GM18868 (cell line): ENCODE measurements around the gene FRAS1.
"Not testable (repeated sequence)": the region's sequence is repeated elsewhere in the genome, so short reads cannot be mapped to it uniquely, and the experiment has no call there.

Experiments used
- ATAC-seq: cut with Tn5 transposase; IDR thresholded peaks from one replicate; pipeline ENCODE4 v1.9.1; 2021; ENCODE audit warnings: mild to moderate bottlenecking, moderate library complexity; ENCODE audit not compliant: unreplicated experiment

The FRAS1 gene, protein sequence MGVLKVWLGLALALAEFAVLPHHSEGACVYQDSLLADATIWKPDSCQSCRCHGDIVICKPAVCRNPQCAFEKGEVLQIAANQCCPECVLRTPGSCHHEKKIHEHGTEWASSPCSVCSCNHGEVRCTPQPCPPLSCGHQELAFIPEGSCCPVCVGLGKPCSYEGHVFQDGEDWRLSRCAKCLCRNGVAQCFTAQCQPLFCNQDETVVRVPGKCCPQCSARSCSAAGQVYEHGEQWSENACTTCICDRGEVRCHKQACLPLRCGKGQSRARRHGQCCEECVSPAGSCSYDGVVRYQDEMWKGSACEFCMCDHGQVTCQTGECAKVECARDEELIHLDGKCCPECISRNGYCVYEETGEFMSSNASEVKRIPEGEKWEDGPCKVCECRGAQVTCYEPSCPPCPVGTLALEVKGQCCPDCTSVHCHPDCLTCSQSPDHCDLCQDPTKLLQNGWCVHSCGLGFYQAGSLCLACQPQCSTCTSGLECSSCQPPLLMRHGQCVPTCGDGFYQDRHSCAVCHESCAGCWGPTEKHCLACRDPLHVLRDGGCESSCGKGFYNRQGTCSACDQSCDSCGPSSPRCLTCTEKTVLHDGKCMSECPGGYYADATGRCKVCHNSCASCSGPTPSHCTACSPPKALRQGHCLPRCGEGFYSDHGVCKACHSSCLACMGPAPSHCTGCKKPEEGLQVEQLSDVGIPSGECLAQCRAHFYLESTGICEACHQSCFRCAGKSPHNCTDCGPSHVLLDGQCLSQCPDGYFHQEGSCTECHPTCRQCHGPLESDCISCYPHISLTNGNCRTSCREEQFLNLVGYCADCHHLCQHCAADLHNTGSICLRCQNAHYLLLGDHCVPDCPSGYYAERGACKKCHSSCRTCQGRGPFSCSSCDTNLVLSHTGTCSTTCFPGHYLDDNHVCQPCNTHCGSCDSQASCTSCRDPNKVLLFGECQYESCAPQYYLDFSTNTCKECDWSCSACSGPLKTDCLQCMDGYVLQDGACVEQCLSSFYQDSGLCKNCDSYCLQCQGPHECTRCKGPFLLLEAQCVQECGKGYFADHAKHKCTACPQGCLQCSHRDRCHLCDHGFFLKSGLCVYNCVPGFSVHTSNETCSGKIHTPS (N-terminal part only)

DNA sequence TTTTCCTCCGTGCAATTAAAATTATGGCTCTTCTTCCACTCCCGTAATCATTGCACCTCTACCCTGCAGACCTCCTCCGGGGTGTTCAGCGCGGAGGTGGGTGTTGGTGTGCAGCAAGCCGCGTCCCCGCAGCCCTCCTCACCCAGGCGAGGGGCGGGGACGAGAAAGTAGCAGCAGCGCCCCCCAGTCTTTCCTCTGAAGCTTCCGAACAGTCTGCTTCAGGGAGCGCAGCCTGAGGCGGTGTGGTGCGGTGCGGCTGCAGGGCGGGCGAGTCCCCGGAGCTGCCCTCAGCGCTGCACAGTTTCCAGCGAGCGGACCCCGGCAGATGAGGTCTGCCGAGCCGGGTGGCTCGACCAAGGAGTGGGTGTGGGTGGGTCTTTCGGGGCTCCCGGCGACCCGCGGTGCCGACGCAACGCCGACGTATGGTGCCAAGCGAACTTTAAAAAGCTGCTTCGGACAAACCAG, at the start of gene FRAS1:
Gene FRAS1 (plus strand): TSS at position 189 of the 465 bp plus-strand sequence. CDS start 687 bp downstream, outside the sequence.
- ATAC-seq: peak; percentile 24

DNA sequence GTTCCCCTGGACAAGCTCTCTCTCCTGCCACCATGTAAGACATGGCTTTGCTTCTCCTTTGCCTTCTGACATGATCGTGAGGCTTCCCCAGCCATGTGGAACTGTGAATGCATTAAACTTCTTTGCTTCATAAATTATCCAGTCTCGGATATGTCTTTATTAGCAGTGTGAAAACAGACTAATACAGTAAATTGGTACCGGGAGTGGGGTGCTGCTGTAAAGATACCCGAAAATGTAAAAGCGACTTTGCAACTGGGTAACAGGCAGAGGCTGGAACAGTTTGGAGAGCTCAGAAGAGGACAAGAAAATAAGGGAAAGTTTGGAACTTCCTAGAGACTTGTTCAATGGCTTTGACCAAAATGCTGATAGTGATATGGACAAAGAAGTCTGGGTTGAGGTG, 46.1 kb upstream of the FRAS1 start:
- ATAC-seq: not testable (repeated sequence)

DNA sequence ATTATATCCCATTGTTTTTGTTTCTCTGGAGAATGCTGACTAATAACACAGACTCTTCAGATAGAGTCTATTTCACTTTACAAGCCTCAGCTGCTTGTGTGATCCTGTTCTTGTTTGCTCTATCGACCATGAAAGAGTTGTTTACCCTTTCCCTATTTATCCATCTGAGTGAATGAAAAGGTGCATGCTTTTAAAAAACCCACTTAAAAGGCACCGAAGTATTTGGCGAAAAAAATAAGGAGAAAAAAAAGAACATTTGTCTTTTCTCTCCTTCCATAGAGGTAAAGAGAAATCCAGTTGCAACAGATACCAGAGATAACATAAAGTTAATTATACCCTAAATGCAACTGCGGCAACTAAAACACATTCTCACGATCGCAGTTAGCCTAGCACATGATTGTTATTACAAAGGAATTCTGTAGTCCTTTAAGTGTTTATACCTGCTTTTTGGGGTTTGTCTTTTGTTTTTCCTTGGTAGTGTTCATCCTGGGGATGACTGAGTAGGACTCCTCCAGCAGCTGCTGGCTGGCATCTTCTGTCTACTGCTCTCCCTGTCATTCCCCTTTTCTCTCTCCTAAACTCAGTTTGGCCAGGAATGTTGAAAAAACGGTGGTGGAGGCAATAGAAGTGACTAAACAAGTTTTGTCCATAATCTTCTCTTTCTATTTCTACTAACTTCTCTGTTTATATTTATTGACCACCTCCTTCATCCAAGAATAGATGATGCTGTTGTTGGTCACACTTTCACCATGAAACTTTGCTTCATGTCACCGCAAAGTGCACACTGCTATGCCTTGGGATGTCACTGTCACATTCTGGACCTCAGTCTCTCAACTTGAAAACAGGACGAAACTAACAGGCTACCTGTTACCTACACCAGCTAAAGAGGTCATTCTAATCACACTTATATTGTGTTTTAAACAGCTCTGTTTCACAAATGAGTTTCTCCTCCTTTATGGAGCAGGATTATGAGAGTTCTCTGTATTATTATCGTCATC, 41.9 kb upstream of the FRAS1 start:
- ATAC-seq: no peak

DNA sequence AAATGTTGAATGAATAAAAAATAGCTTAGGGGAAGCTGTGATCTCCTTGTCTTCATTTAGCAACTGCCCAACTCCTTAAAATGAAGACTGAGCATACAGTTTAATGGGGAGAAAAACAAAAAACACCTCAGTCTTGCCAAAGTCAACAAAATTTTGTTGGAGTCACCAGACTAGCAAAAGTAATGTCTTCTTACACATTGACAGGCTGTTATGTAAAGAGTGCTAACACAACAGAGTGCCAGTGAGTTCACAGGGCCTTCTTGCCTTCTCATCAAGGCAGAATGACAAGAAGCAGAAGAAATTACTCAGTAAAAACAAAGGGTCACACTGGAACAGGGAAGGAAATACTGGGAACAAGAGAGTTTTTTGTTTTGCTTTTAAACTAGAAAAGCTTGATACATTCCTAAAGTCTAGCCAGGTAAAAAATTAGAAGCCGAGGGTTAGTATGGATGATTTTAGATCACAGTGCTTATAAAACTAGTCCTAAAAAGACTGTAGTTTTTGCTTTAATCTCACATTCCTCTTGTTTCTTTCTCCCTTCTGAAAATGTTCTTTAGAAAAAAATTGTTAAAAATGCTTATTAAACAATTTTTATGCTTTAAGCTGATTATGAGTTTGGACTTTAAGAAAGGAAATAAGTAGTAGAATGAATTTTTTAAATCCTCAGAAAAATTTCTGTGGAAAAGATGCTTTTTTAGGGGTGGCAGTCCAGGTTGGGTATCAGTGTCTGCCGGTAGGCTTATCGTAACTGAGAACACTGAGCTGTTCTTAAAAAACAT, 38.7 kb upstream of the FRAS1 start:
- ATAC-seq: no peak

DNA sequence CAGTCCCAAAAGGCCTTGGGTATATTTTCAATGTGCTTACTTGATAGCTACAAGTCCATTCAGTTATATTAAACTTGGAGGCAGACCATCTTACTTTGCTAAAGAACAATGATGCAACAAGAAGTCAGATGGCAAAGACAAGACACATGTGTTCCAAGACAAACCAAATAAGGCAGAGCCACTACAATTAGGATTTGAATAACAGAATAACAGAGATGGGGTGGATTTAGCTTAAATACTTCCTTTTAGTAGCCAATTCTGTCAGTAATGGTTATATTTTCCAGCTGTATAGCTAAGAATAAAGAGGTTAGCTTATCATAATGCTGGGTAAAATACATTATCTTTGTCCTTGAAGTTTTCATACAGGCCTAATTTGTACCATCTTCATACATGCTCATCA, 37.7 kb upstream of the FRAS1 start:
- ATAC-seq: no peak

DNA sequence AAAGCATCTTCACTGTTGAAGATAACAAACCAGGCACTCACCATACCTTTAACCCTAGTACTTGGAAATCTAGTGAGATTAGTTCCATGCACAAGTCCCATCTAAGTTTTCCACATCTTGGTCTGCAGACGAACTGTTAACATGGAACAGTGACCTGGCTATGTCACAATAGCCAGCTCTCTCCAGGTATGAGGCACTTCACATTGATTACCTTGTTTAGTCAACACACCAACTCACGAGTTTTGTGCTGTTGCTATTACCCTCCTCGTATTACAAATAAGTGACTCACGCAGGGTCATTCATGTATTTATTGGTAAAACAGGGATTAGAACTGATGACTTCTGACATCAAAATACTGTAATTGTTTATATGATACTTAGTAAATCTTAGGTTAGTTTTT, 36.4 kb upstream of the FRAS1 start:
- no peak for ATAC-seq

DNA sequence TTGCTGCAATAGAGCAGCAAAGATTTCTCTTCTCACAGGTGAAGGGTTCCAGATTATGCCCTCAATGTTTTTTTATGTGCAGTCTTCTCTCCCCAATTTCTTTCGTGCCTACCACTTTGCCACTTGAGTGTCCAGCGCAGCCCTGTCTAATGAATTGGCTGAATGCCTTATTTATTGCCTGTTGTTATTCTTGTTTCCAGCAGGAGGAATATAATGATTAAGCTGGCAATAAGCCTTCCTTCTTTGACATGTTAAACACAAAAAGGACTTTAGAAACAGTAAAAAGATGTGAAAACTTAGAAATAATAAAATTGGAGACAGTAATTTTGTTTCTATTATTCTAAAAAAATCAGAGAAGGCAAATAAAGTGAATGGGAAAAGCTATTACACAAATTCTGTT, 34.6 kb upstream of the FRAS1 start:
- ATAC-seq: no peak

DNA sequence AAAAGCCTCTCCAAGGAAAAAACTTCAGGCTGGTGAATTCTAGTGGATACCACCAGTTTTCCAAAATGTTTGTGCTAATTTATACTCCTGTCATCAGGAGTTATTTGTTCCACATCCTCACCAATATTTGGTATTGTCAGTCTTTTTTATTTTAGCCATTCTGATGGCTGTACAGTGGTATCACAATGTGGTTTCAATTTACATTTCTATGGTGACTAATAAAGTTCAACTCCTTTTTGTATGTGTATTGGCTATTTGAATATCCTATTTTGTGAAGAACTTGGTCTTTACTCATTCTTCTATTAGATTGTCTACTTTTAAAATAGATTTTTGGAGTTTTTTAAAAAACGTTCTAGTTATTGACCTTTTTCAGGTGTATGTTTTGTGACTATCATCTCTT, 33.0 kb upstream of the FRAS1 start:
- no peak for ATAC-seq

DNA sequence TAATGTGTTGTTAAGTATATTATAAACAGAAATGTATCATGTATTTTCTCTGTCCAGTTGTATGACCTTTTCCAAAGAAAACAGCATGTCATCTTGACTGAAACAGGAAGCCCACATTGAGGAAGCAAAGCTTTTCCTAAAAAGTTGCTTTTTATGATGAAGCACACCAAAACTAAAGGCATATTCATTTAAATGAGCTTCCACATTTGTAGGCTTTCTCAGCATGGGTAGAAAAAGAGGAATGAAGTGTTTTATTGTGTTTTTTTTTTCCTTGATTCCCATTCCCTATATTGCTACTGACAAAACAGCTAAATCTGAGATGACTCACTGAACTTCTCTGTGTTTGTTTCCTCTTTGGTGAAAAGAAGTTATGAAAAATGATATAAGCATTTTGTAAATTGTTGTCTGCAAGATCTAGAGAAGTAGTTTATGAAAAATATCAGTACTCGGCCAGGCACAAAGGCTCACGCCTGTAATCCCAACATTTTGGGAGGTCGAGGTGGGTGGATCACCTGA, 32.5 kb upstream of the FRAS1 start:
- no peak for ATAC-seq

DNA sequence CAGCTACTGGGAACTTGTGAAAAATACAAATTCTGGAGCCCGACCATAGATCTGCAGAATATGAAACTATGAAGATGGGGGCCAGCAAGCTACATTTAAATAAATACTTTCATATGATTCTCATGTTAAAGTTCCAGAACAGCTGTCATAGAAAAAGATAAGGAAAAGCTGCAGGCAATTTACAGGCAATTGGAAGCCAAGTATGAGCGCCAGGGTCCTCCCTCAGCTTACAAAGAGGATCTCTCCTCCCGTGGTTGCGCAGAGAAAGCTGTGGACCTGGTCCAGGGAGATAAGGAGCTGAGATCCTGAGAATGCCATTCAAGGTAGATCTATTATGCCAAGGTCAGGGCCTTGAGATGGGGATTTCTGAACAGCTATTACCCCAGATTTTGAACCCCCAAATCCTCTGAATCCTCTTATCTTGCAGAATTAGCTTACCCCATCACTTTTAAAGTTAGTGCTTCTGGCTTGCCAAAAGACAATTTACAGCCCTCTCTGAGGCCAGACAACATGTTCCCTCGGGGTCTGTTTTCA, 25.6 kb upstream of the FRAS1 start:
- no peak for ATAC-seq

DNA sequence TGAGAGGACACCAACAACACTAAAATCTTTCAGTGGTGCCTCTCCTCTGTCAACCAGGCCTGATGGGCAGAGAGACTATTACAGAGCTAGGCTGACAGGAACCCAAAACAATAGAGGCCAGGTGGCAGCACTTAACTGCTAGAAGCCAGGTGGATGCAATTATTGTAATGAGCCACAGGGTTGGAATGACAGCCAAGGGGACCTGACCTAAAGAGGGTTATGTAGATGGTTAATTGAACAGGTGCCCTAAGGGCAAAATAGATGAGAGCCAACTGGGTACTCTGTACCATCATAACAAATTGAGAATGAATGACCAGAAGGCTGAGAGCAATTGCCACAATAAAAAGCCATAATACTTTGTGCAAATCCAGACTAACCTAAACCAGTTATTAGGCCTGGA, 24.7 kb upstream of the FRAS1 start:
- ATAC-seq: no peak

DNA sequence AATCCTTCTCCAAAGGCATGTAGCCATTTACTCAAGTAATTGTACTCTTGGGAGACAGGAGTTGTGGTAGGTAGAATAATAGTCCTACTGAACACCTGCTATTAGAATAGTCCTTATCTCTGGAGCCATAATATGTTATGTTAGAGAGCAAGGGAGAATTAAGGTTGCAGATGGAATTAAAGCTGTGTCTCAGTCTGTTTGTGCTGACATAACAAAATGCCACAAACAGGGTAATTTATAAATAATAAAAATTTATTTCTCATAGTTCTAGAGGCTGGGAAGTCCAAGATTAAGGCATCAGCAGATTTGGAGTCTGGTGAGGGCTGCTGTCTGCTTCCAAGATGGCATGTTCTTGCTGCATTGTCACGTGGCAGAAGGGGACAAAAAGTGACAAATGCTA, 24.2 kb upstream of the FRAS1 start:
- no peak for ATAC-seq

DNA sequence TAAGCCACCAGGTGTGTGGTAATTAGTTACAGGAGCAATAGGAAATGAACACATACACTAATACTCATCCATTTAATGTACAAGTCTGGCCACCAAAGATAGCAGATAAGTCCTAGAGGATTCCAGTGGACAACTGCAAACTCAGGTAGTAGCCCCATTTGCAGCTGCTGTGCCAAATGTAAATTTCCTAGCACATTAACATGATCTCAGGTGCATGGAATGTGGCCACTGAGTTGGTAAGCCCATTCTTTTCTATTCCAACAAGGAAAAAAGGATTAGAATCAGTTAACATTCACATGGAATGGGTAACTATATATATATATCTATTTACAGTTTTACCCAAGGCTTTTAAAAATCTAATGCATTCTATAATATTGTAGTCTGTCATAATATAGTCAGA, 23.3 kb upstream of the FRAS1 start:
- no peak for ATAC-seq

DNA sequence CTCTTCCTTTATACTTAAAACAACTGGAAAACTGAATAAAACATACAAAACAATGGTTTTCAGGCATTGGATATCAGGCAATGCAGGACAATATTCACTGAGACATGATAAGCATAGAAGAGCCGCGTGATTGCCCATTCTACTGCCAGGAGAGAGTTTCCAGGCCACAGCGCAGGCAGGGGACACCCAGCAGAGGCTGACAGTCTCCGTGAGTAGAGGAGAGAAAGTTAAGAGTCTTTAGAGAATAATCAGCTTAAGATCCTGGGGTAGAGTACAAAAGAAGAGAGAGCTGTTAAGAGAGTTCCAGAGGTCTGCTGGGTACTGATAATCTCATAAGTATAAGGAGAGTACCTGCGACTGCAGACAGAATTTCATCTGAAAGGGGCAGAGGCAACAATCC, 18.4 kb upstream of the FRAS1 start:
- no peak for ATAC-seq

DNA sequence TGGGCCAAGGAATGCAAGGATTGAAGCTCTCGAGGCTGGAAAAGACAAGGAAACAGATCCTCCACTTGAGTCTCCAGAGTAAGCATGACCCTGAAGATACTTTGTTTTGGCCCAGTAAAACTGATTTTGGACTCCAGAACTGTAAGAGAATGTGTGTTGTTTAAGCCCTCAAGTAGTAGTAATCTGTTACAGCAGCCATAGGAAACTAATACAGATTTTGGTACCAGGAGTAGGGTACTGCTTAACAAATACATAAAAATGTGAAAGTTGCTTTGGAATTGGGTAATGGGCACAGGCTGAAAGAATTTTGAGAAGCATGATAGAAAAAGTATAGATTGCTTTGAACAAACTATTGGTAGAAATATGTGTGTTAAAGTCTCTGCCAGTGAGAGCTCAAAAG, 17.4 kb upstream of the FRAS1 start:
- ATAC-seq: no peak

DNA sequence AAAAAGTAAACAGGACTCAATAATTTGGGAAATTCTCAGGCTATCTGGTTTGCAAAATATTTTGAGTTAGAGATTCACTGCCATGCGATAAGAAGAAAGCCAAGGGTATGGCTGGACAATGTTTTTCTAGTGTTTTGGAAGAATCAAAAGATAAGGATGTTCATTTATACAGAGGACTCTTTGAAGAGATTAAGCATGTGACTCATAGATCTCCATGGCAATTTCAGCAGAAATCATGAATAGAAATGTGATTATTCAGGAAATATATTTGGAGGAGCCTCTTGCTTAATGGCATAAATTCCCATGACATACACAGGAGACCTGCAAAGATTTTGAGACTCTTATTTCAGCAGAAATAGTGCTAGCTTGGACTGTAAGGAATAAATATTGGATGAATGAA, 16.7 kb upstream of the FRAS1 start:
- ATAC-seq: no peak

DNA sequence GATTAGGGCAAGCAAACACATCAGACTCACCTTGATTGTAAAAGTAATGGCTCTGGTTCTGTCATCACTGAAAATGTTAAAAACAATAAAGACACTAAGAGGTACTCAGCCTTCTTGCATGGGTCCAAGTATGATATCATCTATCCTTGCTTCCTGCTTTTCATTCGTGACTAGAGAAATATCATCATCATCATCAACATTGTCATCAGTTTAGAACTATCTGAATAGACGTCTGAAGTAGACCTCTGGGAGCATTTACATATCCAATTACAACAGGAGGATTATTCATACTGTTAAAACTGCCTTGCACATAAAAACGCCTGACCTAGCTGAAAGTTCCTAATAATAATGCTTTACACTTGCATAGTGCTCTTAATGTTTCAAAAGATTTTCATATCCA, 9.8 kb upstream of the FRAS1 start:
- ATAC-seq: no peak

DNA sequence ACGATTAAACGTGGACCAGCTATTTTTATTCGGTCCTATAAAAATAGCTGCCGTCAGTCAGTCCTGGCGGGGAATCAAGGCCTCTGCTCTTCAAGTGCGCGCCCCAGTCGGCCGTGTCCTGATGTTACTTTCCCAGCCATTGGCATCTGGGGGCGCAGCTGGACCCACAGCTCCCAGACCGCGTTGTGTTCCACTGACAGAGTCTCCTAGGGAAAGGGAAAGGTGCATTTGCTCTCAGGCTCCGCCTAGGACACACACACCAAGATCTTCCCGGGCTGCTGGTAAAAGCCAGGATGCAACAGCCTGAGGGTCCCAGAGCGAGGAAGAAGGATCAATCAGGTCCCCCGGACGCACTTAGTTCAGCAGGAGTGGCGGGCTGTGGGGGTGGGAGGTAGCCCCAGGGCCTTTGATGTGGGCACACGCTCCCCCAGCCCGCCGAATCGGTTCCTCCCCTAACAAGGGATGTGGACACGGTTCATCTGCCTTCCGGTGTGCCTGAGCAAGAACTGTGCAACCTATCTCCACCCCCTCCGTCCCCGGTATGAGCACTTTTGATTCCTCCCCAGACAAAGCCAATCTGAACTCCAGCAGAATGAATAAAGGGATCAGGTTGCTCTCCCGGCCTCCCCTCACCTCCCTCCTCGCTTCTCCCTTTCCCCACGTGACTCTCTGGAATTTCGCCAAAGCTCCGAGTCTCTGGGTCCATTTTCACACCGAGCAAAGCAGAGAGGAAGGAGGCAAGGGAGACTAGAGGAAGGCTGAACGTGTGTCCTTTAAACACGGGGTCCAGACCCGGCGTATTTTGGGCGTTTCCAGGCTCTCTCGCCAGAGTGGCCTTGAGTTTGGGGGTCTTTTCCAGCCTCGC, 626 bp upstream of the FRAS1 start:
- ATAC-seq: peak; percentile 80
